GM19455 (cell line): ENCODE measurements around the gene RAPGEF5.

Experiments used
- ATAC-seq: cut with Tn5 transposase; IDR thresholded peaks from one replicate; pipeline ENCODE4 v1.9.1; 2021; ENCODE audit not compliant: unreplicated experiment

The RAPGEF5 gene

GRCh38 chr7:22195397-22196172 is 161.4 kb downstream of the RAPGEF5 start:
- no peak for ATAC-seq

DNA sequence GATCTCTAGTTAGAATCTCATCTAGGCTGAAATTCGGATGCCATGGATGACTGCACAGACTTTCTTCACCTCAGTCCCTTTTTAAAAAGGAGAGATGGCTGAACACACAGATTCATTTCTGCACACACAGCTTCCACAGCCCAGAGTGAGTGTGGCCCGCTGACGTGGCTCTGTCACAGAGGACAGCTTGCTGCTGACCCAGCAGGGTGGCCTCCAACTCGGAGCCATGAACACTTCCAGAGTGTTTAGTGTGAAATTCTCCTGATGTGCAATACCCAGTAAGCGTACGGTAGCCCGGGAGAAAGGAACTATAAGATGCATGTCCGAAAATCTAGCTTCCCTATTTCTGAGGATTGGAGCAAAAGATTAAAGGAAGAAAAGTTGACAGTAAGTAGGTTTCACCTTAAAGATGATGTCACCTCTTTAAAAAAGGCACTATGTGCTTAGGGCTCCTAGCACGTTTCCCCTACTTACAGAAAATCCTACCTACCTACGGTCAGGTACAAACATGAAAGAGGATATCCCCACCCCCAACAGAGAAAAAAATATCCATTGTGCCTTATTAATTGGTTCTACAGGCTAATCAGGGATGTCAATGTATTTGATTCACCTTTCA is 162.2 kb downstream of the RAPGEF5 start:
- no peak for ATAC-seq

DNA sequence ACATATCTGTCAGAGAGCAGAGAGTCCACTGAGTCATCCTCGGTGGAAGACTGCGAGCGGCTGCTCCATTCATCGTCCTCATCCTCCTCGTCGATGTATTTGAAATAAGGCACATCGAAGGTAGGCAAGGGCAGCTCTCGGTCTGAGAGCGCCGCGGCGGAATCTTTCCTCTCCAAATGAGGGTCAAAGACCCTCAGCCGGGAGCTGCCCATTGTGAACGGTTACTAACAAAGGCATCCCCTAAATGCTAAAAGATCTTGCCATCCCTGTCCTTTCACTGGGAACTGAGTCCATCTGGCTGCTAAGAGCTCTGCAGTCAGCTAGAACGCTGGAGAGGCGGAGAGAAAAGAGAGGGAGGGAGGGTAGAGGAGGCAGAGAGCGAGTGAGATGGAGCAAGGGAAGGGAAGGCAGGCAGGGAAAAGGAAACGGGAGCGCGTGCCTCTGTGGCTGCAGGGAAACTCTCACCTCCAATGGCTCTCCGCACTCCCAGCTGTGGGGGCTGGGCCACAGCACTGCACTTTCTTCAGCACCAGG is 163.4 kb downstream of the RAPGEF5 start:
- ATAC-seq: no peak

- ATAC-seq: no peak
These were observed 164.2 kb downstream of the RAPGEF5 start for GRCh38 chr7:22192801-22193200.

- ATAC-seq: no peak
These were observed 166.2 kb downstream of the RAPGEF5 start for GRCh38 chr7:22190736-22191135.

GRCh38 chr7:22189741-22190140 is 167.2 kb downstream of the RAPGEF5 start:
- no peak for ATAC-seq

DNA sequence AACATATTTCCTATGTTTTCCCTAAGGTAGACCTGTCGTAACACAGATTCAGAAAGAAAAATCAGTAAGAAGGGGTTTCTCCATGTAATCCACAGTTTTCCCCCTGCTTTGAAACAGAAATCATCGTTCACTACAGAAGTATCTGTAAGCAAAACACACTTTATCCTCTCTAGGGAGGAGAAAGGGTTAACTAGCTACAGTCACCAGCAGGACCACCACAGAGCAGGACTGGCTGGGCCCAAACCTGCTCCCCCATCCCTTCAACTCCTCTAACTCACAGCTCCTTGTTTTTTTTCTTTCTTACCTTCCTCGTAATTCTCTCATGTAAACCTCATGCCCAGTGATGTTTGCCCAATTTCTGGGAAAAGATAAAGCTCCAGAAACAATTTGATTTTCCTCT is 167.7 kb downstream of the RAPGEF5 start:
- ATAC-seq: no peak

DNA sequence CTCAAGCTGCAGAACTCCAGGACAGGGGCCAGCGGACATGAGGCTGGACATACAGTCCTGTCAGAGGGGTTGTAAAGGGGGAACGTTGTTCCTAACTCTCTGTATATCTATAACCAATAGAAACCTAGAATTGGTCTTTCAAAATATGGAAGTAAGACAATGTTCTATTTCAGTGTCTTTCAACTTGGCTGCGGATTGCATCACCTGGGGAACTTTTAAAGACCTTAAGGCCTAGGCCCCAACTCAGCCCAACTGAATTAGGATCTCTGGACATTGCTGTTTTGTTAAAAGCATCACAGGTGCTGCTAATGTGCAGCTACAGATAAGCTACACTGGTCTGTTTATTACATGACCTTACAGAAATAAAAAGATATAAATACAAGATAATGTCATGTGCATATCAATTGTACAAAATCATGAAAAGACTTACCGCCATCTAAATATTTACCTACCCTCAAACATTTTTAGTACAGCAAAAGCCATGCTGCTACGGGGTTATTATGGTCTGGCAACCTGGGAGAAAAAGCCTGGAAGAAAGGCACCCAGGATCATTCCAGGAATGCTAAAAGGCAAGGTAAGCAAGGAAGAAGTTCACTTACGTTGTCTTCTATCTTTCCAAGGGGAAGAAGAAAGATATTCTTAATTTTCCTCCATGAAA is 169.1 kb downstream of the RAPGEF5 start:
- no peak for ATAC-seq

DNA sequence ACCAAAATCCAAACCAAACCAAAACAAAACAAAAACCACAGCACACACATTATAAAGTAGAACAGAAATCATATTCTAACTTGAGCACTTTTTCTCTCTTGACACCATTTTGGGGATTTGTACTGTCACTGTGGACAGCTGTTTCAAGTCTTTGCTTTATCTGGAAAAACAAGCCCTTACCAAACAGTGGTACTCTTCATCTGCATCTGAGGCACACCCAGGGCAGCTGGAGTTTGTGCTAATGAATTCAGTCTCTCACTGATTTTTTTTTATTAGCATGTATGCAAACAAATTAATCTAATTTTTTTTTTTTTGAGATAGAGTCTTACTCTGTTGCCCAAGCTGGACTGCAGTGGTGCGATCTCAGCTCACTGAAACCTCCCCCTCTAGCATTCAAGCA is 171.4 kb downstream of the RAPGEF5 start:
- ATAC-seq: no peak

DNA sequence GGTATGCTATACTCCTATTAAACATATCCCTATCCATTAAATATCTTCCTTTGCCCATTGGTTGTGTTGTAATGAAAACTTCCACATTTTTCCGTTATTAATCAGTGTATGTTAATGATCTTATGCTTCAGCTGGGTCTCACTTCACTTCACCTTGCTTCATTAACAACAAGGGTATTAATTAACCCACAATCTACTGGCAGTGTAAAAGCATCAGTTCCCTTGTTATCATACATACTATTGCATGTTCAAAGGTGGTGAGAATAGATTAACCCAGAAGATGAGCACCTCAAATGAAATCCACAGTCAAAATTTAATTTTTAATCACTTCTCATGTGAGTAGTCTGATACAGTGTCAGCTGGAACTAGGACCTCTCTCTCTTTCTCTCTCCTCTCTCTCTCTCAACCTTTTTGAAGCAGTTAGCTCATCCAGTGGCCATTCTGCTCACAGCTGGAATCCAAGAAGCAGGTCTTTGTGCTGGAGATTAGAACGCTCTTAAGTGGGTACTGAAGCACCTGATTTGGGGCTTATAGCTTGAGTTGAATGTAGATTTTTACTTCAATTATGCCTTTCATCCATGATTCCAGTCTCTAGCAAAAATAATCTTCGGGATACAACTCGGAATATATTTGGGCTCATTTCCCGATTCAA is 172.3 kb downstream of the RAPGEF5 start:
- no peak for ATAC-seq

- ATAC-seq: no peak
These were observed 173.3 kb downstream of the RAPGEF5 start for GRCh38 chr7:22183522-22184280.

- ATAC-seq: no peak
These were observed 174.8 kb downstream of the RAPGEF5 start for GRCh38 chr7:22182149-22182548.

DNA sequence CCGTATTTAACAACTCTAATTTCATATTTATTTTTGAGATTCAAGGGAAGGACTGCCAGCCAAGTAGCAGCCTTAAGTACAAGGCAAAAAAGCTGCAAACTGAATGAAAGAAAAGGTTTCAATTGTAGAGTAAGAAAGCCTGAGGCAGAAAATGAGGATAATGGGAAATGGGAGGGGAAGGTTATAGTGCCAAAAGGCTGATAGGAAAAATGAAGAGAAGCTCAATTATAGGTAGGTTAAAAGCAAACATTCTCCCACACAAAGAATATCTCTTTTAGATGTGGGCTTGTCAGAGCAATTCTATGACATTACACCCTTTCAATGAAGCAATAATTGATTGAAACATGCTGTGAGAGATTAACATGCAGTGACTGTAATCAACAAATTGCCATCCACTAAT is 175.3 kb downstream of the RAPGEF5 start:
- no peak for ATAC-seq

DNA sequence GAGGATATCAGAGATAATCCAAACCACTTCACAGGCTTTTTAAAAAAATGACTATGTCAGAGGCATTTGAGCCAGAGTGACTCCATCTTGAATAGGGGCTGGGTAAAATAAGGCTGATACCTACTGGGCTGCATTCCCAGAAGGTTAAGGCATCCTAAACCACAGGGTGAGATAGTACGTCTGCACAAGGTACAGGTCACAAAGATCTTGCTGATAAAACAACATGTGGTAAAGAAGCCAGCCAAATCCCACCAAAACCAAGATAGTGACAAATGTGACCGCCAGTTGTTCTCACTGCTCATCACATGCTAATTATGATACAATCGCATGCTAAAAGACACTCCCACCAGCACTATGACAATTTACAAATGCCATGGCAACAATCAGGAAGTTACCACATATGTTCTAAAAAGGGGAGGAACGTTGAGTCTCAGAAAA is 177.5 kb downstream of the RAPGEF5 start:
- ATAC-seq: no peak

GRCh38 chr7:22178735-22179134 is 178.2 kb downstream of the RAPGEF5 start:
- no peak for ATAC-seq

GRCh38 chr7:22176791-22177412 is 180.1 kb downstream of the RAPGEF5 start:
- no peak for ATAC-seq

DNA sequence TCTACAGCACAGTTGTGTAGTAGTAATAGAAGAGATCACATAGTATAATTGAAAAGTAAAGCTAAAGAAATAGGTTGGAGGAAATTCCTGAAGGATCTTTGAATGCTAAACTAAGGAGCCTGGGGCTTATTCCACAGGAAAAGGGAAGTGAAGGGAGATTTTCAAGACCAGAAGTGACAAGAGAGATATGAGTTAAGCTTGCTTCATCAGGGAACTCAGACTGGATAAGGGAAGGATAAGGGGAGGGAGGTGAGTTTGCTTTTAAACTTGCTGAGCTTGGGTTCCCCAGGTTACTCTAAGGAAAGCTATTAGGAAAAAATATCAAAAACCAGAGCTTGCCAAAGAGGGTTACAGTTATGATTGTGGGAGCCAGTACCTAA is 182.4 kb downstream of the RAPGEF5 start:
- no peak for ATAC-seq

- ATAC-seq: peak; percentile 76
These were observed 183.0 kb downstream of the RAPGEF5 start for GRCh38 chr7:22173685-22174573.

DNA sequence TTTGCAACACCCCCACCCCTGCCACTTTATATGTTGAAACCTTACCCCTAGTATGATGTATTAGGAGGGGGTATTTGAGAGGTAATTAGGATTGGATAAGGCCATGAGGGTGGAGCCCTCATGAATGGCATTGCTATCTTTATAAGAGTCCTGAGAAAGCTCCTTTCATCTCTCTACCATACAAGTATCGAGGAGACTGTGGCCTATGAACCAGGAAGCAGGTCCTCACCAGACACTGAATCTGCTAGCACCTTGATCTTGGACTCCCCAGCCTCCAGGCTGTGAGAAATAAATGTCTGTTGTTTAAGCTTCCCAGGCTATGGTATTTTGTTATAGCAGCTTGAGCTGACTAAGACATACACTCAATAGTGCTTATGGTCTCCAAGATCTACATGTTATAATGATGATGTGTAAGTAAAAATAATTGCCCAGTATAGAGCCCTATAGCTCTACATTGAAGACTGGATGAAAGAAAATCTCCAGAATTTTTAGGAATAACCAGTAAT is 188.8 kb downstream of the RAPGEF5 start:
- ATAC-seq: no peak
